ENCODE results near the gene FBXW7.
"Not testable (repeated sequence)": the region's sequence is repeated elsewhere in the genome, so short reads cannot be mapped to it uniquely, and the experiment has no call there.

The FBXW7 gene

DNA sequence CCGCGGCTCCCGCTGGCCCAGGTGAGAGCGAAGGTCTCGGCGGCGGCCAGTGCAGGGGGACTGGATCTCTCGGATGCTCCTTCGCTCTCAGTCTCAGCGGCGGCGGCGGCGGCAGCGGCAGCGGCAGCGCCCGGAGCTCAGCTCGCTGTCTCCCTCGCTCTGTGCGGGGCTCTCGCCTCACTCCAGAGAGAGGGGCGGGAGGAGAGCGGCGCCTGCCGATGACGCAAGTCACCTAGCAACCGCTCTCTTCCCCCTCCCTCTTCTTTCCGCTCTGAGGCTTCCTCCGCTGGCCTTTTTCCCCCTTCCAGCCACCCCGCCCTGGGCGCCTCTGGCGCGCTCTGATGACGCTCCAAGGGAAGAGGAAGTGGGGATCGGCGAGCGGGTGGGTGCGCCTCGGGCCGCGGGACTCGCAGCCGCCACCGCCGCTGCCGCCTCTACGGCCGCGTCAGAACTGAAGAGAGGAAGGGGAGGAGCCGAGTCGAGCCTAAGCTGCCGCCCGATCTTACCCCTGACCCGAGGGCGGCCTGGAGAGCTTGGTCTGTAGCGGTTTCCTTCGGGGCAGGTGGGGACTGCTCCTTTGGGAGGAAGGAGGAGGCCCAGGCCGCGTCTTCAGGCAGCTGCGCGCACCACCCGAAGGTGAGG, at the start of gene FBXW7:
FBXW7 (minus strand) TSS at position 190 of the 642 bp plus-strand sequence. CDS start 124,289 bp downstream, outside the sequence.
- peak; percentile 100 for DNase-seq

DNA sequence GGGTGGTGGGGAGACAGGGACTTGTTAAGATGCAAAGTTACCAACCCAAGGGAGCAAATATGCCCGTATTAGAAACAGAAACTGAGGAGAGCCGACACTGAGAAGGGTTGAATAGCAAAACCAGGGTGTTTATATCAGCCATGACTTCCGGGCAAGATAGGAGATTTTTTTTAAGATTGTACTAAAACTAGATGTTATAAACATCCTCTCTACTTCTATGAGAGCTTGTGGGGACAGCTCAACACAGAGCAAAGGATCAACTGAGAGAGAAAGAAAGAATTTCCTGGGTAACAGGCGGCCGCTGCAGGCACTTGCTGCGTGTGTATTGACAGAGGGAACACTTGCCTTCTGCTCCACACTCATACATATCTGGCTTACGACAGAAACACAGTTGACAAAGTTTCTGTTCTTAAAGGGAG, 49.1 kb upstream of the FBXW7 start:
- peak; percentile 24 for DNase-seq

- no peak for DNase-seq
Measured at GRCh38 chr4:152581536-152582160, 45.8 kb upstream of the FBXW7 start.

DNA sequence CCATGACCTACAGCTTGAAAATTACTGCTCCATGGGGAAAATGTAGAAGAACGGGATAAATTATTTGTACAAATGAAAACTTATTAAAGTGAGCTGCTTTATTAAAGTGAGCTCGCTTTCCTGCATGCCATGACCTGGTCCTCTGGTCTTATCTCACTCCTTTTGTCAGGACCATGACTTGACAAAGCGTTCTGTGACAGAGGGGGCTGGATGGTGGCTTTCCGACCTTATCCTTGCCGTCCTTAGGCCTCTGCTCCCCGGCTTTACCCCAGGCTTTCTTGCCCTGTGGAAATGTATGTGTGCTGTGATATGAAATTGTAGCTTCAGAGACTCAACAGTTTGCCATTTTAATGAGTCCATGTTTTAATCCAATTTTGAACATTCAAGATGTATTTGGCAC, 44.0 kb upstream of the FBXW7 start:
- DNase-seq, result no peak

- no peak for DNase-seq
Measured at GRCh38 chr4:152579107-152579764, 43.3 kb upstream of the FBXW7 start.

DNA sequence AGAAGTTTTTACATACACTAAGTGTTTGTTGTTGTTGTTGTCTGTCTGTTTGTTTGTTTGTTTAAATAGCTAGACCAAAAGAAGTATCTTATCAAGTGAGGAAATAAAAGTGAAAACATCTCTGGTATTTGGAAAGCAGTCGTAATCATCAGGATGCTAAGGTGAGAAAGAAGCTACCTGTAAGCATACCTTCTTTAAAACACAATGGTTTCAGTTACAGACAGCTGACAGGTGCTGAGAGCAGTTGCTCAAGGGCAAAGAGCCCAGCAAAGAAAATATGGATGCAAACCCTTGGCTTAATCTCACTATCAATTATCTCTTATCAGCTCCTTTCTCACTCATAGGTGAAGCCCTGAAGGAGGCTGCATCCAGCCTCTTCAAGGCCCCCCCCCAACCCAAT, 42.8 kb upstream of the FBXW7 start:
- DNase-seq, result no peak

- no peak for DNase-seq
Measured at GRCh38 chr4:152577708-152578396, 42.0 kb upstream of the FBXW7 start.

- DNase-seq, result no peak
Measured at GRCh38 chr4:152575533-152575932, 39.6 kb upstream of the FBXW7 start.

DNA sequence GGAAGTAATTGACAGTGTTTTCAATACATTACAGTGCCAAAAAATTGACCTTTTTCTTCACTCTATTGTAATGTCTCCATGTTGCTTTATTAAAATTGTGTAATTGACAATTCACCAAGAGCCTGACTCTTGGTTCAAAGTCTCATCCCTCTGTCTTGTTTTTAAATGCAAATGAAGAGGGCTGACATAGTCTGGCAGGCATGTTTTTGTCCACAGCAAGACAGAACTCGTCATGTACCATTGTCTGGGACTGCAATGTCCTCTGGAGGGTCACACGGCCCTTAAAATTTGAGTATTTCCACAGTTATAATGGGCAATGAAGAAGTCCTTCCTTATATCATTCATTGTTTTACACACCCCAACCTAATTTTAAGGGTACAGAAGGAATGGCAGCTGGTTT, 38.0 kb upstream of the FBXW7 start:
- no peak for DNase-seq

DNA sequence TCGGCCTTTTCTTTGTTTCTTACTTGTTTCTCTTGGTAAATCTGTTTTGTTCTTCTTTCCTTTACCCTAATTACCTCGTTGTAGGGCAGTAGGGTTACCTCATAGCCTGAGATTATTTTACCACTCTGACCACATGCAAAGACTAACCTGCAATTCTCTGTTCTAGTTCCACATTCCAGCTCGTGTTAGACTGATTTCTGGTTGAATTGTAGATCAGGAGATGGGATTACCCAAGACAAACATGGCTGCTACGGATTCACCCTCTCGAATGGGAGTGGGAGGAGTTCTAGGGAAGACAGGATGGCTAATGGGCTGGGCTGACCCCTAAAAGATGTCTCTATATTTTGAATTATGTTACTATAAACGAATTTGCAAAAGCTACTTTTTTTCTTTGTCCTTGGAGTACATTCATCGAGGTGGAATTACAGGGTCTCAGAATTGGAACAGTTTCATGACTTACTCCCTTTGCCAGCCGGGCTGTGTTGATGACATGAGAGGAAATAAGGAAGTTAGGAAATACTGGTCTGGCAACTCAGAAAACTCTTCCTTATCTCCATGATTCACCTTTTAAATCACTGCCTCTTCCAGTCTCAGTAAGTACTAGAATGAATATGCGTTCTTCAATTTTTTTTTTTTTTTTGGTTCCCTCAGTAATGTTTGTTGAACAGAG, 36.7 kb upstream of the FBXW7 start:
- no peak for DNase-seq

DNA sequence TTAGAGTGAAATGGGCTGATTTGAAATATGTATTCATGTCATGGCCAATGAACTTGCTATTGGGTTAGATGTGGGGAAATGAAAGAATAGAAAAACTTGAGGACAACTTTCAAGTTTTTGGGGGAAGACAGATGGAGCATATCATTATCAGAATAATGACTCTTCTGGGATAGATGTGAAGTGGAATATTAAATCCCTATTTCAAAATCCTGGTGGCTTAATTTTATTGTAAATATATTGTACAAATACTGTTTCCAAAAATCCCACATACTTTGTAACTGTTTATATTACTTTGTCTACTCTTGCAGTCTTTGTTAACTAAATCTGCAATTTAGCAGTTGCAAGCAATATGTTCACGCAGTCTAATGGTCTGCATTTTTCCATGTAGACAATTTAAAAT, 35.9 kb upstream of the FBXW7 start:
- no peak for DNase-seq

DNA sequence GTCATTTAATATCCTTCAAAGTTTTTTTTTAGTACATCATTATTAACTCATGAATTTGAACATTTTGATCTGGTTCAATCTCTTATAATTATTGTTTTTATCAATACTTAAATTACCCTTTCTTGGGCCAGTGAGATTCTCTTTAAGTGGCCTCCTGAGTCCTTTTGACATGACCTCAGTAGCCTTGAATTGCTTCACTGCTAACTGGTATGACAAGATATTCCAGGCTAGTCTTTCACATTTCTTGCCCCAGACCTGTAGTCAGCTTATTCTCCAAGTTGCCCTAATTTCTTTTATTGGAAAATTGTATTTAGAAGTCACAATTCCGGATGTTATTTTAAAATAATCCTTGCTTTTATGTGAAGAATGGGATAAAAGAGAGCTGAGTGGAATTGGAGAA, 35.4 kb upstream of the FBXW7 start:
- no peak for DNase-seq

DNA sequence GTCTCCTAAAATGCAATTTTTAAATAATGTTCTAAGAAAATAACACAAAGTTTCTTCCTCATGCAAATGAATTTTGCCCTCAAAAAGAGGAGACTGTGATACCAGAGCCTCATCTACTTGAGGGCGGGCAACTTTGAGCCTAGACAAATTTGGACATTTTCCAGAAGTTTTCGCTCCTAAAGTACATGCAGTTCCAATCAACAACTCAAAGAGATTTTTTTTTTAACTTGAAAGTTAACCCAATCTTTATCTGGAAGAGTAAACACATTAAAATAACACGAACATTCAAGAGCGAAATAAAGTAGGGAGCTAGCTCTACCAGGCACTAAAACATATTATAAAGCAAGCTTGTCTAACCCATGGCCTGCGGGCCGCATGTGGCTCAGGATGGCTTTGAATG, 29.4 kb upstream of the FBXW7 start:
- no peak for DNase-seq

- DNase-seq, result no peak
Measured at GRCh38 chr4:152564336-152564735, 28.4 kb upstream of the FBXW7 start.

- no peak for DNase-seq
Measured at GRCh38 chr4:152563209-152563608, 27.3 kb upstream of the FBXW7 start.

GRCh38 chr4:152559641-152560040, 23.7 kb upstream of the FBXW7 start:
- no peak for DNase-seq

GRCh38 chr4:152558396-152558795, 22.5 kb upstream of the FBXW7 start:
- no peak for DNase-seq

GRCh38 chr4:152556834-152557233, 20.9 kb upstream of the FBXW7 start:
- DNase-seq, result no peak

DNA sequence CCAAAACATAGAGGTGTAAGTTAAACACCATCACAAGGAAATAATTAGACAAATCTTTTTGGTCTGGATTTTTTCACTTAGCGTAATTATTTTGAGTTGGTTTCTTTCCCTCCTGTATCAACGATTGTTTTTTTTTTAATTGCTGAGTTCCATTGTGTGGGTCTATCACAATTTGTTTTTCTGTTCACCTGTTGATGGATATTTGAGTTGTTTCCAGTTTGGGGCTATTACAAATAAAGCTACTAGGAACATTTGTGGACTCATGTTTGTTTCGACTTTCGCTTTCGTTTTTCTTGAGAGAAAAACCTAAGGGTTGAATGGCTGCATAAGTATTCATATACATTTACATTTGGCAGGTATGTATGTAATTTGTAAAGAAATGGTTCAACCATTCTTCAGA, 20.4 kb upstream of the FBXW7 start:
- peak; percentile 30 for DNase-seq

- no peak for DNase-seq
Measured at GRCh38 chr4:152554742-152555141, 18.9 kb upstream of the FBXW7 start.

GRCh38 chr4:152550687-152551086, 14.8 kb upstream of the FBXW7 start:
- DNase-seq, result not testable (repeated sequence)

GRCh38 chr4:152545088-152545487, 9.2 kb upstream of the FBXW7 start:
- DNase-seq, result no peak

DNA sequence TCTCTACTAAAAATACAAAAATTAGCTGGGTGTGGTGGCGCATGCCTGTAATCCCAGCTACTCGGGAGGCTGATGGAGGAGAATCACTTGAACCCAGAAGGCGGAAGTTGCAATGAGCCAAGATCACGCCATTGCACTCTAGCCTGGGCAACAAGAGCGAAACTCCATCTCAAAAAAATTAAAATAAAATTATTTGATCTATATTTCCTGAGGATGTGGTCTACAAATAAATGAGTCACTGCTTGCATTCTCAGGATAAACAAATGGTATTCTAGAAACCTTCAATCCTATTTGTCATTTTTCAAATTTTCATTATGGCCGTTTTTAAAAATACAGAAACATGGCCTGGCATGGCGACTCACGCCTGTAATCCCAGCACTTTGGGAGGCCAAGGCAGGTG, 8.6 kb upstream of the FBXW7 start:
- peak; percentile 24 for DNase-seq
